Measurements from ENCODE around the gene TTC7B. TPM values are rescaled to one million over a fixed set of nuclear protein-coding genes. Genes with fewer than 3 reads are reported as not detected.

TTC7B gene
- total RNA-seq, 4 donors from 2014 or later, result 14.3 to 48.9 (median 32.5) TPM

DNA sequence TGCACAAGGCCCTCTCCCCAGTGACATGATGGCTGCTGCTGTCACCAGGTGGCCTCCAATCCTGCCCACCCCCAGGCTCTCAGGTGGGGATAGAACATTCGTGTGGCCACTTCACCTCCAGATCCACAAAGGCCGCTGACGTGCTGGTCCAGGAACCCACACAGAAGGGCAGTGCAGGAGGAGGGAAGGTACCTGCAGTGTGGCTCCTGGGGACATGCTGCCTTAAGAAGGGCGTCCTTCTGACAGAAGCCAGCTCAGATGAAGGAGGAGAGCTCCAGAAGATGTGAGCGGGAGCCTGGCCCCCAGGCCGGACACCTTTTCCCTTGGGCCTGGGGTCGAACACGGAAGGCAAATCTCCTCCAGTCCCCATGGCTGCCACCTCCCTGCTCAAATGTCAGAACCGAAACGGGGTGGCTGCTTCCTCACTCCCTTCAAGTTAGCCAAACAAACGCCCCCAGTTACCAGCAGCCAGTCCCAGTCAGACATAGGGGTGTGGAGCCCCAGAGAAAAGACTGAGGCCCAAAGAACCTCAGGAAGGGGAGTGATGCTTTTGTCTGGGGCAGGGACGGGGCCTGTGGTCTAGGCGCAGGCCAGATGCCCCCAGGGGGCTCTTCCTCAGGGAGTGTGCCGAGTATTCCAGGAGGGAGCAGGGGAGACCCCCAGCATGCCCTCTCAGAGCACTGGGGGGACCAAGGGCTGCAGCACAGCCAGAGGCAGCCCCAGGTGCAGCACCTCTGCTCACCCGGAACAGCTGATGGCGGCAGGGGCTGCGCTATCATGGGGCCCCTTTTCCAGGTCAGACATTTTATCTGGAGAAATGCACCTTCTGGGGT is 263.5 kb downstream of the TTC7B start:
- Histone ChIP-seq H3K27me3 (no peaks in the 10 kb centered on the region), H3K4me3 (no peak overlapping the region), H3K36me3 (no peaks in the 10 kb centered on the region), H3K27ac (no peak overlapping the region), H3K4me1 (peaks cover 20% of the 10 kb centered on the region), H3K9me3 (no peaks in the 10 kb centered on the region)
- WGBS, result 80% methylated on average over 11 of the region's 17 CpGs
- DNase-seq (ENCODE audit: low spot score in 2 of 2), result no peak
- TF ChIP-seq, protein P1, sequence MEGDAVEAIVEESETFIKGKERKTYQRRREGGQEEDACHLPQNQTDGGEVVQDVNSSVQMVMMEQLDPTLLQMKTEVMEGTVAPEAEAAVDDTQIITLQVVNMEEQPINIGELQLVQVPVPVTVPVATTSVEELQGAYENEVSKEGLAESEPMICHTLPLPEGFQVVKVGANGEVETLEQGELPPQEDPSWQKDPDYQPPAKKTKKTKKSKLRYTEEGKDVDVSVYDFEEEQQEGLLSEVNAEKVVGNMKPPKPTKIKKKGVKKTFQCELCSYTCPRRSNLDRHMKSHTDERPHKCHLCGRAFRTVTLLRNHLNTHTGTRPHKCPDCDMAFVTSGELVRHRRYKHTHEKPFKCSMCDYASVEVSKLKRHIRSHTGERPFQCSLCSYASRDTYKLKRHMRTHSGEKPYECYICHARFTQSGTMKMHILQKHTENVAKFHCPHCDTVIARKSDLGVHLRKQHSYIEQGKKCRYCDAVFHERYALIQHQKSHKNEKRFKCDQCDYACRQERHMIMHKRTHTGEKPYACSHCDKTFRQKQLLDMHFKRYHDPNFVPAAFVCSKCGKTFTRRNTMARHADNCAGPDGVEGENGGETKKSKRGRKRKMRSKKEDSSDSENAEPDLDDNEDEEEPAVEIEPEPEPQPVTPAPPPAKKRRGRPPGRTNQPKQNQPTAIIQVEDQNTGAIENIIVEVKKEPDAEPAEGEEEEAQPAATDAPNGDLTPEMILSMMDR (IDR thresholded peaks at IDR 0.05), result no peak
- TF ChIP-seq POLR2AphosphoS5 (IDR thresholded peaks at IDR 0.05) (no peak), EP300 (IDR thresholded peaks at IDR 0.05) (no peak), POLR2A (IDR thresholded peaks at IDR 0.05) (no peak)

DNA sequence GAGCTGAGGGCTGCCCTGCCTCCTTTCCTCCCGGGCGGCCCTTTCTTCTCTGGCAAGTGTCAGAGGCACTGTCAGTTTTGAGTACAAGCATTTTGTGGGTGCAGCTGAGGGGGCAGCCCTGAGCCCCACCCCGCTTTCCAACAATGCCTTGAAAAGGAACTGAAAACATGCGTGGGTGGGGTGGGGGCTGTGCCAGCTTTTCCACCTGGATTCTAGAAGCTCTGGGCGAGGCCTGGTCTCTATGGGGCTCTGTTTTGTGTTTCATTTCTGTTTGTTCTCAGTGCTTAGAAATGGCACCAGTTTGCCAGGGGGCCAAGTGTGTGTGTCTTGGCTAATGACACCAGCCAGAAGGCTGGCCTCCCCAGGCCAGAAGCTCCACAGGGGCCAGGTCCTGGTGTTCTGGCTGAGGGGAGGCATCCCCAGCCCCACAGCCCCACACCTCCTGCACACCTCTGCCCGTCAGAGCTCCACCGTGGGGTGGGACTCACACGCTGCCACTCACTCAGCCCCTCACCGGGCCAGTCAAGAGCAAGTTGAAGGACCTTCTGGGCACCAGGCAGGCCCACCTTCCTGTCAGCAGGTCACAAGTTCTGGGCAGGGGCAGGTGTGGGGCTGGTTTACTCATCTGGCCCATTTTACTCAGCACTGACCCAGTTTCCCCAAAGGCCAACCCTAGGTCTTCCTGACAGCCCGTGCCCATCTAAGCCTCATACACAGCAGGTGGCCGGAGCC is 264.3 kb downstream of the TTC7B start:
- DNase-seq (ENCODE audit: low spot score in 2 of 2), result no peak
- TF ChIP-seq EP300 (IDR thresholded peaks at IDR 0.05) (no peak), POLR2AphosphoS5 (IDR thresholded peaks at IDR 0.05) (no peak), POLR2A (IDR thresholded peaks at IDR 0.05) (no peak)
- TF ChIP-seq, protein P1 (IDR thresholded peaks at IDR 0.05), result no peak
- Histone ChIP-seq H3K4me3 (no peak overlapping the region), H3K4me1 (peaks cover 20% of the 10 kb centered on the region), H3K36me3 (no peaks in the 10 kb centered on the region), H3K27ac (no peak overlapping the region), H3K27me3 (no peaks in the 10 kb centered on the region), H3K9me3 (no peaks in the 10 kb centered on the region)
- WGBS, result 68% methylated on average over 9 of the region's 11 CpGs

DNA sequence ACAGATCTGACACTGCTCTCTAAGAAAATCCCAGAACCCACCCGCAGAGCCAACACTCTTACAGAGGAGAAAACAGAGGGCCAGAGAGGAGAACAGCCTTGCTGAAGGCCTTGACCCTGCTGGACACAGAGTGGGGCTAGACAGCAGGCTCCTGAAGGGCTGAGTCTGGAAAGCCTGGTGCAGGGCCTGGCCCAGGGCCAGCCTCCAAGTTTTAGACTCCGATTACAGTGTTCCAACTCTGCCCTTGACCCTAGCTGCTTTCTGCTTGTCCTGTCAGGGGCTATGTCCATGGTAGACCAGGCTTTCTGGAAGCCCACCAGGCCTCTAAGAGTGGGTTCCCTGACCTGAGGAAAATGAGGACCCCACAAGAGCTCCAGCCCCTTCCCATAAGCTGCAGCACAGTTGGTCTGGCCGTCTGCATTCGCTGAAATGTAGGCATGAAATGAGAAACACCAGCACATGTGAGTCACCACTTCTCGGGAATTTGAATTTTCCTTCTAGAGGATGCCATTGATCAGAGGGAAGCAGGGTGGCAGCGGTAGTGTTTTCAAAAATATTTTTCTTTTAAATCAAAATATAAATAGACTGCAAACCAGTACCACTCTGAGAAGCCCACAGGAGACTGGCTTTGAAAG is 265.0 kb downstream of the TTC7B start:
- no peak for DNase-seq (ENCODE audit: low spot score in 2 of 2)
- 65% methylated on average over 6 of the region's 6 CpGs for WGBS
- Histone ChIP-seq H3K4me1 (peaks cover 24% of the 10 kb centered on the region), H3K27me3 (no peaks in the 10 kb centered on the region), H3K36me3 (no peaks in the 10 kb centered on the region), H3K27ac (no peak overlapping the region), H3K9me3 (no peaks in the 10 kb centered on the region), H3K4me3 (no peak overlapping the region)
- TF ChIP-seq EP300 (IDR thresholded peaks at IDR 0.05), result no peak
- no peak for TF ChIP-seq POLR2AphosphoS5 (IDR thresholded peaks at IDR 0.05)
- TF ChIP-seq, protein P1 (IDR thresholded peaks at IDR 0.05), result no peak
- TF ChIP-seq POLR2A (IDR thresholded peaks at IDR 0.05), result no peak

DNA sequence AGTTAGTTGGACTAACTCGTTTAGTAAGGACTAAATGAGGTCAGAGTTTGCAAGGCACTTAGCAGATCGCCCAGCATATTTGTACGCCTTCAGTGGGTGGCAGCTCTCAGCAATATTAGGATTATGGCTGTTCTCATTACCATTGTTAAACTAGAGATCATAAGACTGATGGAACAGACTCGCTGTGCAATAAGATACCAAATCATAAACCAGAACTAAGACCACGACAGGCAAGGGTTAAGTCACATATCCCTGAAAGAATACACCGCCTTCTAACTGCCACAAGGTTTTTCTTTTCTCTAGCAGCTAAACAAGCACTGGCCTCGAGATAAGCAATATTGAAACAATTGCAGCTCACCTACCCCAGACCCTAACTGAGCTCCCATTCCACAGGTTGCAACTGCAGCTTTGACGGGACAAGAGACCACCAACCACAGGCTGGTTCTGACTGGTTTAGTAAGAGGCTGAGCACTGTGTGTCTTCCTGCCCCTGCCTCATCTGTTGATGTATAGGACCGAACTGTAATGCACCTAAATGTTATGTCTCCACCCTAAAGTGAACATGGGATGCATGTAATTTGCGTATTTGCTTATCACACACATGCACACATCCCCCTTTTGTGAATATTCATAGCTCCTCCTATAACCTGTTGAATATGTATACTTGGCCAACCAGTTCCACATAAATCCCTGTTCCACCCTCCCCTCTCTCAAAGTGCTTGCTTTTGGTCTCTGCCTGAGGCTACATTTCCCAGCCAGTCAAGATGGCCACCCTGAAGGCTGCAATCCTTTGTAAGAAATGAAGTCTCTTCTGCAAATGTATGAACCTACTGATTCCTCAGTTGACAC is 266.2 kb downstream of the TTC7B start:
- WGBS, result 94% methylated on average over 10 of the region's 10 CpGs
- DNase-seq (ENCODE audit: low spot score in 2 of 2), result no peak
- Histone ChIP-seq H3K27me3 (no peaks in the 10 kb centered on the region), H3K36me3 (no peaks in the 10 kb centered on the region), H3K4me1 (peaks cover 27% of the 10 kb centered on the region), H3K4me3 (no peak overlapping the region), H3K27ac (no peak overlapping the region), H3K9me3 (no peaks in the 10 kb centered on the region)
- TF ChIP-seq POLR2AphosphoS5 (IDR thresholded peaks at IDR 0.05), result no peak
- TF ChIP-seq POLR2A (IDR thresholded peaks at IDR 0.05), result no peak
- TF ChIP-seq EP300 (IDR thresholded peaks at IDR 0.05), result no peak
- TF ChIP-seq, protein P1 (IDR thresholded peaks at IDR 0.05), result no peak
